GM12878 (cell line): ENCODE data around the gene PDZRN4. TPM values are rescaled to one million over a fixed set of nuclear protein-coding genes. Genes with fewer than 3 reads are reported as not detected.

Experiments
- ATAC-seq: fragments of 200-7000 bp; cut with Tn5 transposase; 3 replicates; pipeline ENCODE4 v1.9.1; 2020; ENCODE audit warnings: mild to moderate bottlenecking, moderate library complexity
- BruUV-seq: library from RNA; stranded (reverse); fragments of 400-500 nt; replicated peaks from 2 replicates; lab custom pipeline; 2021; lab: Mats Ljungman, UMichigan
- CTCF ChIA-PET: fragments of 300-600 bp; sonication (Branson Sonifier 250); formaldehyde crosslinking; extraction: SDS; loops from one replicate; lab custom pipeline; 2021; ENCODE audit warnings: inconsistent platforms; lab: Yijun Ruan, JAX
- POLR2A ChIA-PET: fragments of 350-600 bp; formaldehyde crosslinking; extraction: SDS; loops from one replicate; lab custom pipeline; 2021; ENCODE audit warnings: inconsistent platforms; lab: Charles Lee
- RAD21 ChIA-PET: fragments of 300-600 bp; sonication (Branson Sonifier 250); formaldehyde crosslinking; loops from one replicate; lab custom pipeline; 2023; ENCODE audit warnings: antibody characterized with exemption; ENCODE audit not compliant: unreplicated experiment; lab: Charles Lee
- SMC1A ChIA-PET: fragments of 300-600 bp; sonication (Branson Sonifier 250); formaldehyde crosslinking; loops from one replicate; lab custom pipeline; 2023; ENCODE audit not compliant: unreplicated experiment, uncharacterized antibody; lab: Charles Lee
- DNase-seq: peaks from one replicate; pipeline ENCODE4 v3.0.0-alpha.2; 2011; ENCODE audit warnings: low read depth, low spot score
- FAIRE-seq: peaks from 3 replicates; lab custom pipeline; 2011; peaks lifted over from hg19 to GRCh38; lab: Jason Lieb, UNC
- H2AFZ ChIP-seq: 2 replicates; pipeline ENCODE4 v1.6.0; 2011; ENCODE audit warnings: low read depth, low read length, control low read depth; ENCODE audit not compliant: control insufficient read depth
- H3K27ac ChIP-seq: 2 replicates; pipeline ENCODE4 v1.5.1; 2011; ENCODE audit warnings: control low read depth; ENCODE audit not compliant: control insufficient read depth, insufficient read depth
- H3K27me3 ChIP-seq, 2 experiments: replicated peaks in 1 of 2; 2 replicates each; pipeline versions ENCODE4 v1.6.0 to v1.6.1; 2011; ENCODE audit warnings: low read length in 1 of 2; ENCODE audit not compliant: control insufficient read depth in 2 of 2, insufficient read depth in 2 of 2
- H3K36me3 ChIP-seq, 2 experiments: 2 replicates each; pipeline ENCODE4 v1.5.1; 2011; ENCODE audit warnings: low read length in 1 of 2; ENCODE audit not compliant: control insufficient read depth in 2 of 2, insufficient read depth in 2 of 2
- H3K4me1 ChIP-seq: 2 replicates; pipeline ENCODE4 v1.6.1; 2011; ENCODE audit warnings: mild to moderate bottlenecking, low read length, moderate library complexity, mixed read lengths; ENCODE audit not compliant: control insufficient read depth, insufficient read depth
- H3K4me2 ChIP-seq: 2 replicates; pipeline ENCODE4 v1.6.0; 2011; ENCODE audit warnings: control low read depth; ENCODE audit not compliant: control insufficient read depth, insufficient read depth
- H3K4me3 ChIP-seq: fragments of 200-600 bp; sonication (generic); 2 replicates; pipeline ENCODE4 v1.5.1; 2016
- H3K79me2 ChIP-seq: 2 replicates; pipeline ENCODE4 v1.6.0; 2011; ENCODE audit warnings: low read length; ENCODE audit not compliant: control insufficient read depth, insufficient read depth
- H3K9ac ChIP-seq: 2 replicates; pipeline ENCODE4 v1.8.0; 2011; ENCODE audit warnings: low read length, control low read depth, mixed read lengths; ENCODE audit not compliant: control insufficient read depth, insufficient read depth
- H3K9me3 ChIP-seq: replicated peaks from 3 replicates; pipeline ENCODE4 v1.5.1; 2011; ENCODE audit warnings: mild to moderate bottlenecking, low read length; ENCODE audit not compliant: control insufficient read depth, insufficient read depth
- H4K20me1 ChIP-seq: 2 replicates; pipeline ENCODE4 v1.6.0; 2011; ENCODE audit not compliant: control insufficient read depth, insufficient read depth
- BRCA1 ChIP-seq: IDR thresholded peaks from 2 replicates; pipeline ENCODE4 v1.6.1; 2011; ENCODE audit warnings: low read depth, low read length, improper control_type of control experiment
- CBFB ChIP-seq: IDR thresholded peaks from 2 replicates; pipeline ENCODE4 v1.6.1; 2016; ENCODE audit warnings: antibody characterized with exemption, low read depth
- CBX5 ChIP-seq: sonication (generic); IDR thresholded peaks from 2 replicates; pipeline ENCODE4 v1.6.1; 2016; ENCODE audit warnings: low read depth, moderate library complexity, mild to moderate bottlenecking, inconsistent platforms
- HDAC2 ChIP-seq: fragments of 200-600 bp; sonication (generic); IDR thresholded peaks from 2 replicates; pipeline ENCODE4 v1.6.1; 2017
- KAT2A ChIP-seq: conservative IDR thresholded peaks from 2 replicates; pipeline ENCODE4 v1.6.1; 2011; ENCODE audit warnings: low read depth, low read length; ENCODE audit not compliant: control insufficient read depth
- KLF5 ChIP-seq: fragments of 450-650 bp; IDR thresholded peaks from 2 replicates; pipeline ENCODE4 v1.6.1; 2014; ENCODE audit warnings: mild to moderate bottlenecking; ENCODE audit not compliant: partially characterized antibody
- MXI1 ChIP-seq: fragments of 150-350 bp; IDR thresholded peaks from 2 replicates; pipeline ENCODE4 v1.6.1; 2011; ENCODE audit warnings: low read depth, mild to moderate bottlenecking, inconsistent platforms, low read length, improper control_type of control experiment
- MYC ChIP-seq: IDR thresholded peaks from 2 replicates; pipeline ENCODE4 v1.6.1; 2011; ENCODE audit warnings: mild to moderate bottlenecking, low read length, moderate library complexity, inconsistent platforms; ENCODE audit not compliant: insufficient read depth, insufficient replicate concordance, insufficient read length, severe bottlenecking
- RCOR1 ChIP-seq: conservative IDR thresholded peaks from 2 replicates; pipeline ENCODE4 v1.6.1; 2012; ENCODE audit warnings: low read depth, low read length, improper control_type of control experiment
- RELA ChIP-seq: fragments of 450-650 bp; IDR thresholded peaks from 2 replicates; pipeline ENCODE4 v1.8.0; 2014; ENCODE audit warnings: borderline replicate concordance; ENCODE audit not compliant: partially characterized antibody
- RELB ChIP-seq: fragments of 450-650 bp; IDR thresholded peaks from 2 replicates; pipeline ENCODE4 v1.6.1; 2017; ENCODE audit warnings: low read depth, mild to moderate bottlenecking, moderate library complexity
- RUNX3 ChIP-seq: IDR thresholded peaks from 2 replicates; pipeline ENCODE4 v1.6.1; 2012; ENCODE audit warnings: low read length, inconsistent platforms
- STAT3 ChIP-seq: IDR thresholded peaks from 2 replicates; pipeline ENCODE4 v1.6.1; 2011; ENCODE audit warnings: low read depth, low read length, improper control_type of control experiment
- YBX1 ChIP-seq: fragments of 450-650 bp; IDR thresholded peaks from 2 replicates; pipeline ENCODE4 v1.6.1; 2016; ENCODE audit warnings: antibody characterized with exemption
- WGBS: methylation state at CpG from one replicate; pipeline ENCODE4 v1.1.6; 2016; ENCODE audit warnings: low lambda C conversion rate; ENCODE audit not compliant: insufficient replicate concordance, insufficient coverage; ENCODE audit errors: missing lambda C conversion rate; 5-methylcytosine and 5-hydroxymethylcytosine counted together
- in situ Hi-C: fragments of 300-500 bp; cut with MboI; formaldehyde crosslinking; loops from 9 replicates; pipeline ENCODE4 v1.14.3; 2018; ENCODE audit warnings: mixed read lengths
- intact Hi-C: fragments of 100-400 bp; cut with micrococcal nuclease; formaldehyde crosslinking; loops from one replicate; pipeline ENCODE4 v1.14.2; 2022; ENCODE audit not compliant: unreplicated experiment
- polyA plus RNA-seq, 11 experiments: library from polyadenylated mRNA; depleted of rRNA in 4 of 11; unstranded in 6 of 11; stranded (reverse) in 5 of 11; fragments of >200 nt; fragmentation: Nextera tagmentation in 4 of 11; fragmentation: Illumina TruSeq in 1 of 11; extraction: Ambion mirVana in 4 of 11; extraction: Trizol in 1 of 11; gene quantifications; 1 replicate in 1 of 11; 2 replicates in 10 of 11; pipeline versions ENCODE4 v1.2.1 to v1.2.3, GENCODE V29; 2011 to 2016; ENCODE audit warnings: inconsistent platforms in 2 of 11, missing spikeins in 2 of 11, low read depth in 1 of 11
- total RNA-seq, 4 experiments: library from RNA; depleted of rRNA in 3 of 4; stranded (reverse); fragments of >200 nt in 3 of 4; fragmentation: Illumina TruSeq in 1 of 4; extraction: Trizol in 1 of 4; gene quantifications; 2 replicates each; pipeline versions ENCODE4 v1.2.1 to v1.2.3, GENCODE V29; 2013 to 2021
- TF ChIP-seq, protein P1 (sequence below): fragments of 450-650 bp; IDR thresholded peaks from 2 replicates; pipeline ENCODE4 v1.6.1; 2016; ENCODE audit warnings: mild to moderate bottlenecking

PDZRN4 gene
- total and polyA plus RNA-seq, 10 of the 15 experiments (the other 5 are each of a cell fraction or from before 2014, with no cell fraction given), result 0.03 TPM; not detected in 9

DNA sequence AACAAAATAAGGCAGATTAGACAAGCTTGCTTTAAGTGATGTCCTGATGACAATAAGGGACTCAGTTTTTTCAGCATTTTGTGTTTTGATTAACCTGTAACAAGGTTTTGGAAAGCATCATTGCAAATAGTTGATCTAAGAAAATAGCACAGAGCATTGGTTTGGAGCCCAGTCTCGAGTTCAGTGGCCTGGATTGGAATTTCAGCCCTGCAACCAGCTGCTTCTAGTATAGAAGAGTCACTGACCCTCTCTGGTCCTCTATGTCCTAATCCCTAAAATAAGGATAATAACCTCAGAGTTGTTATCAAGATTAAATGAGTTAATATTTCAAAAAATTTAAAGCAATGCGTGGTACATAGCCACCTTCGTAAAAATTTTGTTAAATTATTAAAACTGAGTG is 25.5 kb downstream of the PDZRN4 start:
- Histone ChIP-seq H3K79me2 (no peaks in the 10 kb centered on the region), H2AFZ (no peak overlapping the region), H3K27ac (no peak overlapping the region), H3K4me3 (no peak overlapping the region), H4K20me1 (no peaks in the 10 kb centered on the region), H3K36me3 (no peaks in the 10 kb centered on the region)
- in situ Hi-C loops, result no loop called here
- CTCF ChIA-PET, result interaction anchor here (0.7 kb wide), 1 partner anchor 282 kb away, joined by 3 read pairs; no protein-coding TSS in a partner anchor
- intact Hi-C loops, result no loop called here
- no peak for DNase-seq
- SMC1A ChIA-PET, result no interaction called here
- no TSS peak for BruUV-seq
- TF ChIP-seq RUNX3 (no peak), RELA (no peak), MXI1 (no peak), HDAC2 (no peak), CBFB (no peak), YBX1 (no peak), KLF5 (no peak), KAT2A (no peak), CBX5 (no peak), RCOR1 (no peak), STAT3 (no peak), MYC (no peak), BRCA1 (no peak), RELB (no peak)
- TF ChIP-seq, protein P1, sequence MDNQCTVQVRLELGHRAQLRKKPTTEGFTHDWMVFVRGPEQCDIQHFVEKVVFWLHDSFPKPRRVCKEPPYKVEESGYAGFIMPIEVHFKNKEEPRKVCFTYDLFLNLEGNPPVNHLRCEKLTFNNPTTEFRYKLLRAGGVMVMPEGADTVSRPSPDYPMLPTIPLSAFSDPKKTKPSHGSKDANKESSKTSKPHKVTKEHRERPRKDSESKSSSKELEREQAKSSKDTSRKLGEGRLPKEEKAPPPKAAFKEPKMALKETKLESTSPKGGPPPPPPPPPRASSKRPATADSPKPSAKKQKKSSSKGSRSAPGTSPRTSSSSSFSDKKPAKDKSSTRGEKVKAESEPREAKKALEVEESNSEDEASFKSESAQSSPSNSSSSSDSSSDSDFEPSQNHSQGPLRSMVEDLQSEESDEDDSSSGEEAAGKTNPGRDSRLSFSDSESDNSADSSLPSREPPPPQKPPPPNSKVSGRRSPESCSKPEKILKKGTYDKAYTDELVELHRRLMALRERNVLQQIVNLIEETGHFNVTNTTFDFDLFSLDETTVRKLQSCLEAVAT, result no peak
- TF ChIP-seq, all 136 proteins: peak for 0
- H3K9me3 ChIP-seq, result no peaks in the 10 kb centered on the region
- POLR2A ChIA-PET, result interaction anchor here (0.7 kb wide), 1 partner anchor 142 kb away, joined by 7 read pairs; no protein-coding TSS in a partner anchor
- ATAC-seq, result no peak
- WGBS, result 10% methylated on average over 3 of the region's 3 CpGs
- H3K4me2 ChIP-seq, result no peak overlapping the region
- H3K9ac ChIP-seq, result no peak overlapping the region
- RAD21 ChIA-PET, result no interaction called here
- H3K27me3 ChIP-seq, result no peaks in the 10 kb centered on the region
- FAIRE-seq, result no peak
- no peaks in the 10 kb centered on the region for H3K4me1 ChIP-seq
